GM13977 (cell line): ENCODE measurements around the gene MAGI2.

ENCODE experiments used
- DNase-seq: peaks from one replicate; pipeline ENCODE4 v3.0.0; 2012; ENCODE audit warnings: low spot score
- in situ Hi-C: fragments of 300-500 bp; cut with MboI; formaldehyde crosslinking; loops from one replicate; pipeline ENCODE4 v1.12.0; 2022; ENCODE audit warnings: low sequenced_read_pairs, low pct_unique_long_range_greater_than_20kb, mixed read lengths, inconsistent platforms; ENCODE audit not compliant: unreplicated experiment
- TF ChIP-seq, protein P1 (sequence below): IDR thresholded peaks from 2 replicates; pipeline ENCODE4 v1.5.1; 2012; ENCODE audit warnings: mild to moderate bottlenecking, control low read depth; ENCODE audit not compliant: insufficient read depth; ENCODE audit errors: extremely low read depth, missing control alignments

The MAGI2 gene

DNA sequence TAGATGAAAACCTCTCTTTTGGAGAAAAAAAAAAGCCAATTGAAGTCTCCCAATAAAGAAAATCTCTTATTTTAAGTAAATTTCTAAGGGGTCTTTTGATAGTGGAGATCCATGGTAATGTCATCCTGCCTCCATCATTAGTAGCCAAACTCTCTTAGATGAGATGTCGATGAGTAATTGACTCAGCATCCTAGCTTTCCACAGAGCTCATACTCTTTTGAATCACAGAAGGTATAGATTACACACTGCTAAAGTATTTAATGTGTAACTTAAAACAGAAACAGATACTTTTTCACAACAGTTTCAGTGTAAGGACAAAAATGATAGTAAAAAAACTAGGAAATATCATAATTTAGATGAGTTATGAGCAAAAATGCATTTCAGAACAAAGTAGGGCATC is 19.4 kb downstream of the MAGI2 start:
- in situ Hi-C loops: no loop called here
- TF ChIP-seq, protein P1, sequence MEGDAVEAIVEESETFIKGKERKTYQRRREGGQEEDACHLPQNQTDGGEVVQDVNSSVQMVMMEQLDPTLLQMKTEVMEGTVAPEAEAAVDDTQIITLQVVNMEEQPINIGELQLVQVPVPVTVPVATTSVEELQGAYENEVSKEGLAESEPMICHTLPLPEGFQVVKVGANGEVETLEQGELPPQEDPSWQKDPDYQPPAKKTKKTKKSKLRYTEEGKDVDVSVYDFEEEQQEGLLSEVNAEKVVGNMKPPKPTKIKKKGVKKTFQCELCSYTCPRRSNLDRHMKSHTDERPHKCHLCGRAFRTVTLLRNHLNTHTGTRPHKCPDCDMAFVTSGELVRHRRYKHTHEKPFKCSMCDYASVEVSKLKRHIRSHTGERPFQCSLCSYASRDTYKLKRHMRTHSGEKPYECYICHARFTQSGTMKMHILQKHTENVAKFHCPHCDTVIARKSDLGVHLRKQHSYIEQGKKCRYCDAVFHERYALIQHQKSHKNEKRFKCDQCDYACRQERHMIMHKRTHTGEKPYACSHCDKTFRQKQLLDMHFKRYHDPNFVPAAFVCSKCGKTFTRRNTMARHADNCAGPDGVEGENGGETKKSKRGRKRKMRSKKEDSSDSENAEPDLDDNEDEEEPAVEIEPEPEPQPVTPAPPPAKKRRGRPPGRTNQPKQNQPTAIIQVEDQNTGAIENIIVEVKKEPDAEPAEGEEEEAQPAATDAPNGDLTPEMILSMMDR: no peak
- no peak for DNase-seq

DNA sequence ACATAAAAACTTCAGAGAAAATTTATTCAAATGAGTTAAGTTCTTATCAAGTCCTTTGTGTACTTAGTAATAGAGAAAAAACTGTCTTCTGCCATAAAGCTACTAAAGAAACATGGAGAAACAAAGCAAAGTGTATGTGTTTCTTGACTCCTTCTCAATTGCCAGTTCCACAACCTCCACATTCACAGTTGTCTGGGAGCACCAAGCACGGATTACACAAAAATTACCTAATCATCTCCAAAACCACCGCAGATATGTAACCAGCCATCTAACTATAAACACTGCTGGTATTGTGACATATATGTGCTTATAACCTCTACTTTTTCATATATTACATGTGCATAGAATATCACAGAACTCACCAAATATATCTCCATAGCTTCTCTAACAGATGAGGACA is 23.1 kb downstream of the MAGI2 start:
- DNase-seq: no peak
- TF ChIP-seq, protein P1: no peak
- in situ Hi-C loops: no loop called here

DNA sequence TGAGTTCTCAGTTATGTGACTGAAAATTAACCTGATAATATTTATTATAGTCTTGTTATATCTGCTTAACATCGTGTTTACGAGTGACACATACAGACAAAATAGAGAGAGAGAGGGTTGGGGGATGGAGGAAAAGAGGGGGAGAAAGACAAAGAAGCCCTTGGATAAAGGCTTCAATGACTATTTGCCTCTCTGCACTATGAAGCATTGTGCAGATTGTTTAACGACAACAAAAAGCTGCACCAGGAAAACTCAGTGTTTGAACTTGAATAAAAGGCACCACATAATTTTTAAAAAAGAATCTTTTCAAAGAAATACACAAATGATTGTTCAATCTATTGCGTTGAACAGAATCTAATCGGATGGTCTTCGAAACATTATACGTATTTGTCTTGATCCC is 27.8 kb downstream of the MAGI2 start:
- no peak for DNase-seq
- TF ChIP-seq, protein P1: no peak
- in situ Hi-C loops: no loop called here

DNA sequence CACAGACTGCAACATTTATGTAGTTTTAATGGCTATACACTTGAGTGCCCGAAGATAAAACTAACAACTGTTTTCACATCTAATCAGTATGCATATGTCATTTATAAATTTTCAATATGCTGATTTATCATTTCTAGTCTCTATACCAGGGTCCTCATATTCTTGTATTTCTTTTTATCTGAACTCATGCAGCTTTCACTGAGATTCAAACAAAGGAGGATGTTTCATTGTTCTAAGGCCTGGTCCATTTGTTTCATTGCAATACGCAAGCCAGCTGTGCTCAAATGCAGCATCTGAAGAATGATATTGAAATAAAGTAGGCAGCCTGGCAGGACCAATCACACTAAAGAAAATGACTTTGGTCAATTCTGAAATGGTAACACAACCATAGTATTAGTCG is 31.7 kb downstream of the MAGI2 start:
- TF ChIP-seq, protein P1: no peak
- no peak for DNase-seq
- in situ Hi-C loops: no loop called here

DNA sequence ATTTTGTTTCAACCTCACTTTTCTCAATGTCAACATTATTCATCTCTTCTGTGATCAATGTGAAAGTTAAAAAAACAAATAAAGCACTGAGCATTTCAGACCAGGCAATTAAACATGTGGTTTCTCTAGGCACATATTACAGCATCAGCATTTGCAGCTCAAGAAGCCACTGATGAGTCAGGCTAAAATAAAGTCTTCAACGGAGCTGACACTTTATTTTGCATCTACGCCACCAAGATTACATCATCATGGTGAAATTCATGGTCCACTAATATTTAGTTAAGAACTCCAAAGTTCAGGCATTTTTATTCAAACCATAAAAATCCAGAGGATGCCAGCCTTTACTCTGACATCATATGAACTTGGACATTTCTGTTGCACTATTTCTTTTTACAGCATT is 33.0 kb downstream of the MAGI2 start:
- no peak for DNase-seq
- in situ Hi-C loops: no loop called here
- TF ChIP-seq, protein P1: no peak

DNA sequence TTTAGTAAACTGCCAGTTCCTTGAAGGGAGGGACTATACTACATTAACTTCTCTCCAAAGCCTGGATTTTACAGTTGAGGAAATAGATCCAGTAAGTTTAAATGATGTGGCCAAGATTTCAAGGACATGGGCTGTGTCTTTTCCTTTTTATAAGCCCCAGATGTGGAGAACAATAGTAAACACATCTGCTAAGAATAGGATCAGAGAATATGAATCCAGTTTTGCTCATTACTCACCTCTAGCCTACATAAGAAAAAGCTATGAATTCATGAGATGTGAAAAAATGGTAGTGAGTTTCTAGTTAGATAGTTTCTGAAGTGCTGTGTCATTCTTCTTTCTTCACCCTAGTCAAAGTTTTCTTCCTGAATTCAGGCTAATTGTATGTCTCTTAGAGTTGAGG is 38.6 kb downstream of the MAGI2 start:
- no peak for DNase-seq
- in situ Hi-C loops: no loop called here

More for the DNA sequence above, 38.6 kb downstream of the MAGI2 start:
- TF ChIP-seq, protein P1: no peak
